GM19238 (cell line): ENCODE measurements around the gene COBLL1.

ENCODE experiments used
- DNase-seq: peaks from one replicate; pipeline ENCODE4 v3.0.0; 2011; ENCODE audit warnings: low spot score; ENCODE audit not compliant: insufficient read length

Gene COBLL1

DNA sequence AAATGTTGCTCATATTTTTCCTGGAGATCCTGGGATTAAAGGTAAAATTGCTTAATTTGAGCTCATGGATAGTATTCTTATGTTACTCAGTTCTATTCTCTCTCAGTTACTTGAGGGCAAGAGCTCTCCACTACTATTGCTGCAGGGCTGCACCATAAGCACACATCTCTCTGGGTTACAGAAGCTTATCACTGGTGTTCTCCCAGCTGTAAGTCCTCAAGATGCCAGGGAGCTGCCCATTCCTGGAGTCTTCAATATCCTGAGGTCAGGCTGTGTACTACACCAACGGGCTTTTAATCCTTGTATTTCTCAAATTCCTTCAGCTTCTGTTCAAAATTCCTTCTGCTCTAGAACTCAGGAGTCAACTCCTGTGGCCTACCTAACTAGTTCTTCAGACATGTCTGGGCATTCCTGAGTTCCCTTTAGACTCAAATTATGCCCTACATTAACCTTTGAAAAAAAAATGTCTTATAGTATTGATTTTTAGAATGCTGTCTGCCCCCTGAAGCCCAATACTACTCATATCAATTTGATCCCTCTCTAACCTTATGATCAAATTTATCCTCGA lies 17.7 kb upstream of the COBLL1 start:
- DNase-seq, result no peak

DNA sequence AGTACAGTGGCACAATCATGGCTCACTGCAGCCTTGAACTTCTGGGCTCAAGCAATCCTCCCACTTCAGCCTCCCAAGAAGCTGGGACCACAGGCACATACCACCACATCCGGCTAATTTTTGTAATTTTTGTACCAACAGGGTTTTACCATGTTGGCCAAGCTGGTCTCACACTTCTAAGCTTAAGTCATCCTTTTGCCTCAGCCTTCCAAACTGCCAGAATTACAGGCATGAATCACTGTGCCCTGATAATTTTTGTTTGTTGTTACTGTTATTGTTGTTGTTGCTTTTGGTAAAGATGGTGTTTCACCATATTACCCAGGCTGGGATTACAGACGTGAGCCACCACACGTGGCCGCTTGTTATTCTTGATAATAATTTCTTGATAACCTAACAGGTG lies 10.5 kb upstream of the COBLL1 start:
- no peak for DNase-seq

DNA sequence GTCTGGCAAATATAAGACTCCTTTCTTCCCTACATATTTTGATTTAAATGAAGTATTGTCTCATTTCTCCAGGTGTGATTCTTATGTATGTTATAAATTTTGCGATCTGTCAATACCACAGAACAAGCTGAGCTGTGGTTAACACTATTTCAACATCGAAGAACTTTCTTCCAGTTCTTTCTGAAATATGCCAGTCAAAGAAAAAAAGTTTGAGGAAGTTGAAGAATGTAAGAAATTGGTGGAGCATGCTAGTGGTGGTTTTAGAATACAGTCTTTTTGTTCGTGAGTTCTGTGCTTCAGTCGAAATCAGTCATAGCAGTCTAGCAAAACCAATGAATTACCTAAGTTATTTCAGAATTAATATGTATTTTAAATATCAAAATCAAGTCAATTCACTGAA lies 8.6 kb upstream of the COBLL1 start:
- DNase-seq, result no peak

DNA sequence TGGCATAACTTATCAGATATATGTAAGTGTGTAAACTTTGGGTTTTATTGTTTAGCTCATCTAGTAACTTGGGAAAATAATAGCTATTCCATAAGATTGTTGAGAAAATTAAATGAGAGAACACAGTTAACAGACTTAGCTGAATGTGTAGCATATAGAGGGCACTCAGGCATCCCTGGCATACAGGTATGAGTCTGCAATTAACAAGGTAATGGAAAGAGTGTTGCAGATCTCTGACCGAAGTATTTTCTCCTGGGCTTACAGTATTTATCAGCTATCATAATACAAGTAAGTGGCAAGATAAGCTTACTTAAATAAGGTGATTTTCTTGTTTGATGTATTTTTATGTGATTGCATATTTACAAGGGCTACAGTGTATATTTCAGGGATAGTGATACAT lies 7.9 kb upstream of the COBLL1 start:
- no peak for DNase-seq

DNA sequence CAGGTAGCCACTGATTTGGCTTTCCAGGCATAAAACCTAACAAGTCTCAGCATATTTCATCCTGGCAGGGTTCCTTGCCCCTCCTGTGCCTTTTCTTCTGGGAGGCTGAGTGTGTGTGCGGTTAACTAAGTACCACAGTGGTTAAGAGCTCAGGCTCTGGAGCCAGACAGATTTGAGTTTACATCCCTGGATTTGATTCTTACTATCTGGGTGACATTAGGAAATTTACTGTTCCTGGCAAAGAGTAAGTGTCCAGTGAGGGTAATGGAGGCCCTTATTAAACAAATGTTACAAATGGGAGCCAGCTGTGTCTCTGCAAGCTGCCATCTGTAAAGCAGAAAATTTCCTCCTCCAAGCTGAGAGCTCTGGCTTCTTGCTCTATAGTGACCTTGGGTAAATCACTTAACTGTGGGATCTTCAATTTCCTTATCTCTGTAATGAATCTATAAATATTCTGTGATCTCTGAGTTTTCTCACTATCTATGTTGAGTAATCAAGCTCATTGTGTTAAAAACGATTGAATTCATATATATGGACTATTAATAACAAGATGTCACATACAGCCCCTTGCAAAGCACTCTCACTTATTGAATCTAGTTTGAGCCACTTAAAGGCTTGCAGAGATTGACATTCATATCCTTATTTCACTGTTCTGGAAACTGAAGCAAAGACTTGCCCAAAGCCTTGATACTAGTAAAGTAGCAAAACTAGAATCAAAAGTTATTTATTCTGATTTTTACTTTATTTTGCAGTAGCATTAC lies 6.5 kb upstream of the COBLL1 start:
- DNase-seq, result no peak

DNA sequence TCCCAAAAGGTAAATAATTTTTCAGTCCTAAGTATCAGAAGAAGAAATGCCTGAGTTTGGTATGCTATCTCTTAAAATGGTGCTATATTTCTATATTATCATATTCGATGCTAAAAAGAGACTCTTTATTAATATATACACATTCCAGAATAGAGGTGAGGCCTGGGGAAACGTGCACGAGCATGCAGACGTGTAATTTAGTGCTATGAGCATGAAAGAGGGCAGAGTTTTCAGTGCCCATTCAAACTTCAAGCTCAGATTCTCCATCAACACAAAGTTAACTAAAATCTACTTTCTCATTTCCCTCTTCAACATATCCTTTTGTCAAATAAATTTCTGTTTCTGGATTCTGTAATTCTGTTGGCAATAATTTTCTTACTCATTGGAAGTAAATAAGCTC lies 5.7 kb upstream of the COBLL1 start:
- no peak for DNase-seq

DNA sequence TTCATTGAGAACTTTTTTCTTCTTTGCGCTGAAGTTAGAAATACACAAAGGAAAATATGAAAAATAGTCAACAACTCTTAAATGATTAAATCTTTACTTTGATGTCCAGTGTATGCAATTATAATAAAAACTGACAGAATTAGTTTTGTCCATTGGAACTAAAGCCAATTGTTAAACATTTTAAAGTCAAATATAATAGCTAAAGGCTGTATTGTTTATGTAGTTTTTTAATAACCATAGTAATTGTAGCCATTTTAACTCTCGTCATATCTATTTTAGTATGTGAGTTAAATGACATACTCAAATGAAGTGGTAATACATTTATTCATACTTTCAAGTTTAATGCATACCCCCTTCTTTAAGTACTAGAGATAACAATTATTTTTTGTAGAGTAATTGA lies 4.7 kb upstream of the COBLL1 start:
- no peak for DNase-seq

DNA sequence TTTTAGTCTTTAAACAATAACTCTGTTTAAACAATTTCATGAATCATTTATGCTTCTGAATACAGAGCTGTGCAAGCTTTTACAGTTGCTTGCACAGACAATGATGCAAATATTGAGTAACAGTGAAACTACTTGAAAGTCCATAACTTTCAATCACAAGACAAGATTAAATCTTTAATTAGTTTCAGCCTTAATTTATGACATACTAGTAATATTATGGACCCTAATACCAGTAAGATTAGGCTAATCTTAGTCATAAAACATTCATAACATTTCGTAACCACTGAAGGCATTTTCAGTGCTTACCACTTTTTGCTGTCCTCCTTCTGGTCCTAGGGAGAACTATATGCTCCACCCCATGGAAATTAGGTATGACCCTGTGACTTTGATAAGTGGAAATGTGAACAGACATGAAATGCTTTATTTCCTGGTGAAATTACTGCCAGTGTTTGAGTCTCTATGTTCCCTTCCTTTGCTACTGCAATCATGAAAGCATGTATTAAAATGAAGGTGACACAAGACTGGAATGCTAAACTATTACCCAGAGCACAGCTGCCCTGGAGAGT lies 1.8 kb upstream of the COBLL1 start:
- no peak for DNase-seq

DNA sequence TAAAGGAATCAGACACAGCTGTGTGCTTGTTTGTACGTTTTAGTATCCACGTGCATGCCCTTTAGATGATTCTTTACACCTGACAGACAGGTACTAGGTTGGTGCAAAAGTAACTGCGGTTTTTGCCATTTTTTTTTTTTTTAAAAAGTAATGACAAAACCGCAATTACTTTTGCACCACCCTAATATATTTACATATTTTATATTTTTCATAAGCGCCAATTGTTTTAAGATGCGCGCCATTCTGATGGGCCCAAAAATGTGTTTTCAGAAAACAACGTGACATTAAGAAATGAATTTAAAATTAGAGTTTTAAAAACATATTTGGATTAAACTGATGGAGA lies 972 bp upstream of the COBLL1 start:
- DNase-seq, result no peak

DNA sequence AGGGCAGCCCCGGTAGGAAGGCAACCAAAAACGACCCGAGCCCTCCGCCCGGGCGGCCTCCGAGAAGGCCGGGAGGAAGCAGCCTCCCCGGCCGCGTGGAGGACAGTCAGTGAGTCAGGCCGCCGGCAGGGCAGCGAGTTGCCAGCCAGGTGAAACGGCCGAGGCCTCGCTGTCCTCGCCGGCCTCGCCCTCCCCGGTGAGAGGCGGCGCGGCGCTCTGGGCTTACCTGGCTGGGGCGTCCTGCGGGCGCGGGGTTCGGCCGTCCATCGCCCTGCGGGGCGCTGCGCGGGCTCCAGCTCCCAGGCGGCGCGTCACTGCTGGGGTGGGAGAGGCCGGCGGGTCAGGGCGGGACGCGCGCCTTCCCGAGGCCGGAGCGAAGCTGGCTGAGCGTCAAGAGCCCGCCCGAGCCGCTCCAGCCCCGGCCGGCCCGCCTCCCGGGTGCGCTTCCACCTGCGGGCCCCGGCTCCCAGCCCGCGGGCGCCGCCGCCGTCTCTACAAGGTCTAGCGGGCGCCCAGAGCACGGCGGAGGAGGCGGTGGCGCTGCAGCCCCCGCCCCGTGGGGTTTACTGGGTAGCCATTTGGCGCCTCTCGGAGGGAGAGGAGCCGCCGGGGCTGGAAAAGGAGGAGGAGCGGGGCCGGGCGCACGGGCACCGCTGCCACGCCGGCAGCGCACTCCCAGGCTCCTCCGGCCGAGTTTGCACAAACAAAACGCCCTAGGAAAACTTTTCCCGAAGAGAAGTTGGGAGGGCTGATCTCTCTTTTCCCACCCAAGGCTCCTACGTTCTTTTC lies 499 bp downstream of the COBLL1 start:
- DNase-seq, result peak; percentile 9

DNA sequence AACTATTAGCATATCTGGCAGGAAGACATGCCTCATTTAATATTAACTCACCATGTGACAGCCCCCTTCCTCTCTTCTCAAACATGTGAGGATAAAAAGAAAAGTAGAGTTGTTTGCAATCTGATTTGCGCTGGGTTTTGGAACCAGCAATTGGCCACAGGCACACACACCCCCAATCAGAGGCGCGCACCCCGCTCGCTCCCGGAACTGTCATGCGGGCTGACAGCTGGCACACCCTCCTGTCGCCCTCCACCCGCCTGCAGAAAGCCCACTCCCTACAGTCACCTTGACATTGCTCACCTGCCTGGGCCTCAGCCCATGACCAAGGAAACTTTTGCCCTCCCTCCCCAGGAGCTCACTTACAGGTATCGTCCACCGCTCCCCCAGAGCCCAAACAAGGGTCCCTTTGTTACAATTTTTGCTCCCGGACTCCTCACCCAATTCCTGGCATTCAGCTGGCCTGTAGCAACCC lies 1.1 kb downstream of the COBLL1 start:
- no peak for DNase-seq

DNA sequence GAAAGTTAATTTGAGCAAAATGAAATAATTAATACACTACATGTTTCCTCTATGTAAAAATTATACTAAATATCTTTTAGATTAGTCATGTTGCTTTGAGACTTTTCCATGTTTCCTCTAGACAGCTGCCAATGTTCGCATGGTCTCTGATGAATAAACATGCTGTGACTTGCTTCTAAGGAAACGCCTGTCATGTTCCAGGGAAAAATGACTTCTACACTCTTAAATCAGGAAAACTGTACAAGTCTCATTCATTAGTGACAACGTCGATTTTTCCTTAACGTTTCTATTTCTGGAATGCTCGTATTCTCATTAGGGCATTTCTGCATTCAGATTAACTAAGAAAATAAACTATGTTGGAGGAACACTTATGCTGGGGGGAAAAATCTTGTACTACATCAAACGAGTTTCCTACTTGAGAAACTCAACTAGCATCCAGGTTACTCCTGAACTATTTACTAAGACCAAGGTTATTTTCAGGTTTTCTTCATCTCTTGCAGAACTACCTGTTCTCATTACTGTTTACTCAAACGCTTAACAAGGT lies 1.6 kb downstream of the COBLL1 start:
- DNase-seq, result no peak

DNA sequence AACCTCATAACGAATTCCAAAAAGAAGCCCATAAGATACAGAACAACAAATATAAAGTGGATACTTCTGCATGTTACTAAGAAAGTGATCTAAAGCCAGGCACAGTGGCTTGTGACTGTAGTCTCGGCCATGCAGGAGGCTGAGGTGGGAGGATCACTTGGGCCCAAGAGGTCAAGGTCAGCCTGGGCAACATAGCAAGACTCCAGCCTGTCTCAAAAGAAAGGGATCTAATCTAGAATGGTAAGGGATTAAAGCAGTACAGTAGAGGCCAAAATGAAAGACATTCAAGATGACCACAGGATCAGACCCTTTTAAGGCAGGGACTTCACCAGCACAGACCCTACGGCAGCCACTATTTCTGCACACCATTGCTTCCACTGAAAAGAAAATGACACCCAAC lies 3.8 kb downstream of the COBLL1 start:
- no peak for DNase-seq

DNA sequence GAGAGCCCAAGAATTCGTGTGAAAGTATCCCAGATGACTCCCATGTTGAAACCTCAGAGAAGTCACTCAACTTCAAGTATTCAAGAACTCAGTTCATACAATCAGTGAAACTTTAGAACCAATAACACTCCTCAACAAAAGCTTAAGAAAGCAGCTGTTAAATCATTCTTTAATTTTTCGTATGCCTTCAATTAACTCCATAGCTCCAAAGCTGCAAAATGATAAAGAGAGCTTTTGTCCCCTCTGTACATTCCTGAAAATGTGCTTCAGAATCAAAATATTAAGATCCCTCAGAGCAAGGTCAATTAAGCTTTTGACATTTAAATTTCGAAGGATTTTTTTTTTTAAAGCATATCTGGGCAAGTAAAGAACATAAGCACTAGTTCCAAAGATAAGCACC lies 4.7 kb downstream of the COBLL1 start:
- no peak for DNase-seq

DNA sequence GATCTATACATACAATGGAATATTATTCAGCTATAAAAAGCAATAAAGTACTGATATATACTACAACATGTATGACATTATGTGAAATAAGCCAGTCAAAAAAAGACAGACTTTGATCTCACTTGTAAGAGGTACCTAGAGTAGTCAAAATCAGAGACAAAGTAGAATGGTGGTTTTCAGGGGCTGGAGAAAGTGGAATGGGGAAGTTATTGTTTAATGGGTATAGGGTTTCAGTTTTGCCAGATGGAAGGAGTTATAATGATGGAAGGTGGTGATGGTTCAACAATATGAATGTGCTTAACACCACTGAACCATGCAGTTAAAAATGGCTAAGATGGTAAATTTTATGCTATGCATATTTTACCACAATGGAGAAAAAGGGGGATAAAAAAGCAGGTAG lies 6.3 kb downstream of the COBLL1 start:
- DNase-seq, result no peak

DNA sequence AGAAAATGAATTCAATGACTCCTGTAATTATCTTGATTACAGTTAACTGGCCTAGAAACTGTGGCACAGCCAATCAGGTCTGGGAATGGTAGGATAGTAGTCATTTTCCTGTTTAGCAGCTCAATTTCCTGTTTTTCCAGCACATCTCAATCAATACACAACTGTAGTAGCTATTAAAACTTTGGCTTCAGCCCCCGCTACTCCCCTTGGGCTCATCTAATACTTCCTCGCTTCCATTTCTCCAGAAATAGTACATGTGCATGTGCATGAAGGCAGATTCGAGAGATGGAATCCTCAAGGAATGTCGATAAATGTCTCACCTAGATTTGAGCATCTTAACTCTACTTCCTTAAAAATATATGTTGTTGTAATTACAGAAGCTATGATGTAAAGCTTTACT lies 9.7 kb downstream of the COBLL1 start:
- DNase-seq, result no peak

DNA sequence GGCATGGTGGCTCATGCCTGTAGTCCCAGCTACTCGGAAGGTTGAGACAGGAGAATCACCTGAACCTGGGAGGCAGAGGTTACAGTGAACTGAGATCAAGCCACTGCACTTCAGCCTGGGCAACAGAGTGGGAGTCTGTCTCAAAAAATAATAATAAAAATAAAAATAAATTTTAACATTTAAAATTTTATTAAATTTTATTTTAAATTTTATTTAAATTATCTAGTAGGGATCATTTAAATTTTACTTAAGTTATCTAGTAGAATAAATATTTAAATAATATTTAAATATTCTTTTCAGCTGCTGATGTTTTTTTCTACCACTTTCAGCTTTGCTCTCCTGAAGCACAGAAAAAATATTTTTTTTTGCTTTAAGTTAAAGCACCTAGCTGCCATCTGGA lies 10.4 kb downstream of the COBLL1 start:
- DNase-seq, result no peak

DNA sequence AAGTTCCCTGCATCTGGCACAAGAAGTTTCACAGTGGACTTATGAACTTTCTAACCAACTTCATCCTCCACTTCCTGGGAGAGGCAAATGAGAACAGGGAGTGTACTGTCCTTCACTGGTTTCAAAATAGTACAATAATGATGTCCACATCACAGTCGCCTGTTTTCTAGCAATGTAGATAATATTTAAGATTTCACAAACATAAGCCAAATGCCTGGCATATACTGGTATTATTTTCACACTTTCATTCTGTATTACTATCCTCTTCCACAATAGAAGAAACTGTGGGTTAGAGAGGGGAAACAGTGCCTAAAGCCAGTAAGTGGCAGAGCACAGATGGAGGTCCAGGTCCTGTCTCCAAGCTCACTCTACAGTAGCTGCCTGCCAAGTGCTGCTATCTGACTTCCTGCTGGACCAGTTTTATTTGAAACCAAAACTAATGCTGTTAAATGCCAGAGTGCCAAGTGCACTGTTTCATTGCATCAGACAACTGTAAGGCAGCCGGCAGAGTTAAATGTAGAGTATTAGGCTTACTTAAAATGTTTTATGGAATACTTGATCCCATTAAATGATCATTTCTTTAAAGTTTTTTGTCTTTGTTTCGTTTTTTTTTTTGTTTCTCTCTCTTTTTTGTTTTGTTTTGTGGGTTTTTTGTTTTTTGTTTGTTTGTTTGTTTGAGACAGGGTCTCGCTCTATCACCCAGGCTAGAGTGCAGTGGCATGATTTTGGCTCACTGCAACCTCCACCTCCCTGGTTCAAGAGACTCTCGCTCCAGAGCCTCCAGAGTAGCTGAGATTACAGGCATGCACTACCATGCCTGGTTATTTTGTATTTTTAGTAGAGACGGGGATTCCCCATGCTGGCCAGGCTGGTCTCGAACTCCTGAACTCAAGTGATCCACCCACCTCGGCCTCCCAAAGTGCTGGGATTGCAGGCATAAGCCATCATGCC lies 15.1 kb downstream of the COBLL1 start:
- DNase-seq, result no peak

DNA sequence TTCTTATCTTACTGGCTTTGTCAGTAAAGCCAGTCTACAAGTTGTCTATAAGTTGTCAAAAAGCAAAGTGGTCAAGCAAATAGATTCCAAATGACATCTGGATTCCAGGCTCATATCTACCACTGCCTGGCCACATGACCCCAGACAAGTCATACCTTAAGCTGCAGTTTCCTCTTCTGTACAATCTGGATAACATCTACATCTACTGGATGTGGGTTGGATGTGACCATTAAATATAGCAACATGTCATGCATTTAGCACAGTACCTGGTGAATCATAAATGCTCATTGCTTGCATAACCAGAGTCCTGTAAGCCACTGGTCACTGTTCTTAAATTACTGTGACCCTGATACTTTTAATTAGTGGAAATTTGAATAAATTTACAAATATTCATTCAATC lies 16.8 kb downstream of the COBLL1 start:
- DNase-seq, result no peak

DNA sequence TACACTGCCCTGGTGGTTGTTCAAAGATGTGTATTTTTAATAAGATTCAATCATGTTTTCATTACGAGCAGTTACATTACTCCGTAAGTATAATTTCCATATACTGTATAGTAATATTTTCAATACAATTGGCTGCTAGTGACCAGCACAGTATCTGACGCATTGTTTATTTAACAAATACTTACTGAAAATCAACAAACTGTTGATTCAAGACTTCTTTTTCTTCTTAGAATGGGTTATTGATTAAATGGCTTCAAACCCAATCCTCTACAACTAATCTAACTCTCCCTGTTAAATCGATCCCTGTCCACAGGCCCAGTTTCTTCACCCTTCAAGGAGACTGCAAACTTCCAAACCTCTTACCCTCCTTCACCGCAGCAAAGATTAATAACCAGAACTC lies 18.5 kb downstream of the COBLL1 start:
- no peak for DNase-seq

DNA sequence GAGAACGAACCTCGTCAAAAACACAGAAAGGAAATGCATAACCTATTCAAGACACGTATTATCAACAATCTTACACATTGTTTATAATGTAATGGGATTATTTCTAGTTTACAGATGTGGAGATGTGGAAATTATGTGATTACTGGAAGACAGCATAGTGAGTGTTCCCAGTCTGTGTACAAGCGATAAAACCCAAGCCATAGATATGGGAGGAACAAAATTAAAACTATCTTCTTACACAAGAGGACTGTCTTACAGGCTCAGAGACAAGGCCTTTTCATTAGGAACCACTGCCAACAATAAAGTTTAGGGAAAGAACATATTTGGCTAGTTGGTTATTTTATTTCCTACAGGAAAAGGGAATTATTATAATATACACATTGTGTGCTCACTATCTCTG lies 20.3 kb downstream of the COBLL1 start:
- no peak for DNase-seq
